ENCODE measurements around the gene C6orf89.

Gene C6orf89

GRCh38 chr6:36904851-36905393 is 19.2 kb downstream of the C6orf89 start:
- Histone ChIP-seq H3K36me3 (ENCODE audit: control insufficient read depth, insufficient read depth, low read length) (peaks cover 5% of the 10 kb centered on the region), H3K9ac (ENCODE audit: low read length) (no peak overlapping the region), H3K27me3 (ENCODE audit: control insufficient read depth, insufficient read depth, low read length) (no peaks in the 10 kb centered on the region), H3K9me3 (ENCODE audit: control insufficient read depth, low read length) (no peaks in the 10 kb centered on the region), H3K4me1 (ENCODE audit: control insufficient read depth, insufficient read depth, low read length) (peaks cover 26% of the 10 kb centered on the region), H3K4me3 (ENCODE audit: low read length) (no peak overlapping the region)

- Histone ChIP-seq H3K4me3 (ENCODE audit: low read length) (no peak overlapping the region), H3K36me3 (ENCODE audit: control insufficient read depth, insufficient read depth, low read length) (peaks cover 5% of the 10 kb centered on the region), H3K4me1 (ENCODE audit: control insufficient read depth, insufficient read depth, low read length) (peaks cover 26% of the 10 kb centered on the region), H3K27me3 (ENCODE audit: control insufficient read depth, insufficient read depth, low read length) (no peaks in the 10 kb centered on the region), H3K9me3 (ENCODE audit: control insufficient read depth, low read length) (no peaks in the 10 kb centered on the region), H3K9ac (ENCODE audit: low read length) (no peak overlapping the region)
Observed at GRCh38 chr6:36906539-36907325, 21.0 kb downstream of the C6orf89 start.

GRCh38 chr6:36907781-36908180 is 22.0 kb downstream of the C6orf89 start:
- Histone ChIP-seq H3K4me1 (ENCODE audit: control insufficient read depth, insufficient read depth, low read length) (peaks cover 26% of the 10 kb centered on the region), H3K36me3 (ENCODE audit: control insufficient read depth, insufficient read depth, low read length) (no peaks in the 10 kb centered on the region), H3K27me3 (ENCODE audit: control insufficient read depth, insufficient read depth, low read length) (no peaks in the 10 kb centered on the region), H3K9me3 (ENCODE audit: control insufficient read depth, low read length) (no peaks in the 10 kb centered on the region), H3K4me3 (ENCODE audit: low read length) (no peak overlapping the region), H3K9ac (ENCODE audit: low read length) (no peak overlapping the region)

GRCh38 chr6:36908747-36909146 is 23.0 kb downstream of the C6orf89 start:
- H3K4me1 ChIP-seq (ENCODE audit: control insufficient read depth, insufficient read depth, low read length) = peaks cover 34% of the 10 kb centered on the region
- H3K9me3 ChIP-seq (ENCODE audit: control insufficient read depth, low read length) = no peaks in the 10 kb centered on the region

GRCh38 chr6:36912030-36912454 is 26.3 kb downstream of the C6orf89 start:
- no peaks in the 10 kb centered on the region for H3K9me3 ChIP-seq (ENCODE audit: control insufficient read depth, low read length)
- H3K4me3 ChIP-seq (ENCODE audit: low read length) = no peak overlapping the region
- H3K27me3 ChIP-seq (ENCODE audit: control insufficient read depth, insufficient read depth, low read length) = no peaks in the 10 kb centered on the region
- no peaks in the 10 kb centered on the region for H3K36me3 ChIP-seq (ENCODE audit: control insufficient read depth, insufficient read depth, low read length)
- H3K9ac ChIP-seq (ENCODE audit: low read length) = no peak overlapping the region
- peaks cover 30% of the 10 kb centered on the region for H3K4me1 ChIP-seq (ENCODE audit: control insufficient read depth, insufficient read depth, low read length)

More at GRCh38 chr6:36908747-36909146, 23.0 kb downstream of the C6orf89 start:
- Histone ChIP-seq H3K36me3 (ENCODE audit: control insufficient read depth, insufficient read depth, low read length) (no peaks in the 10 kb centered on the region), H3K4me3 (ENCODE audit: low read length) (no peak overlapping the region), H3K9ac (ENCODE audit: low read length) (no peak overlapping the region), H3K27me3 (ENCODE audit: control insufficient read depth, insufficient read depth, low read length) (no peaks in the 10 kb centered on the region)

GRCh38 chr6:36912586-36912985 is 26.8 kb downstream of the C6orf89 start:
- no peaks in the 10 kb centered on the region for H3K36me3 ChIP-seq (ENCODE audit: control insufficient read depth, insufficient read depth, low read length)
- no peak overlapping the region for H3K4me3 ChIP-seq (ENCODE audit: low read length)
- peaks cover 27% of the 10 kb centered on the region for H3K4me1 ChIP-seq (ENCODE audit: control insufficient read depth, insufficient read depth, low read length)
- H3K9me3 ChIP-seq (ENCODE audit: control insufficient read depth, low read length) = no peaks in the 10 kb centered on the region
- H3K27me3 ChIP-seq (ENCODE audit: control insufficient read depth, insufficient read depth, low read length) = no peaks in the 10 kb centered on the region
- no peak overlapping the region for H3K9ac ChIP-seq (ENCODE audit: low read length)

- Histone ChIP-seq H3K4me3 (ENCODE audit: low read length) (no peak overlapping the region), H3K27me3 (ENCODE audit: control insufficient read depth, insufficient read depth, low read length) (no peaks in the 10 kb centered on the region), H3K9me3 (ENCODE audit: control insufficient read depth, low read length) (no peaks in the 10 kb centered on the region), H3K4me1 (ENCODE audit: control insufficient read depth, insufficient read depth, low read length) (peaks cover 25% of the 10 kb centered on the region), H3K9ac (ENCODE audit: low read length) (no peak overlapping the region), H3K36me3 (ENCODE audit: control insufficient read depth, insufficient read depth, low read length) (no peaks in the 10 kb centered on the region)
Observed at GRCh38 chr6:36913082-36913481, 27.3 kb downstream of the C6orf89 start.

- H3K4me1 ChIP-seq (ENCODE audit: control insufficient read depth, insufficient read depth, low read length) = peaks cover 32% of the 10 kb centered on the region
- H3K9ac ChIP-seq (ENCODE audit: low read length) = no peak overlapping the region
- H3K9me3 ChIP-seq (ENCODE audit: control insufficient read depth, low read length) = no peaks in the 10 kb centered on the region
- no peaks in the 10 kb centered on the region for H3K27me3 ChIP-seq (ENCODE audit: control insufficient read depth, insufficient read depth, low read length)
- no peaks in the 10 kb centered on the region for H3K36me3 ChIP-seq (ENCODE audit: control insufficient read depth, insufficient read depth, low read length)
- H3K4me3 ChIP-seq (ENCODE audit: low read length) = no peak overlapping the region
Observed at GRCh38 chr6:36914227-36914794, 28.6 kb downstream of the C6orf89 start.

GRCh38 chr6:36915599-36915998 is 29.8 kb downstream of the C6orf89 start:
- Histone ChIP-seq H3K4me1 (ENCODE audit: control insufficient read depth, insufficient read depth, low read length) (peaks cover 43% of the 10 kb centered on the region), H3K9me3 (ENCODE audit: control insufficient read depth, low read length) (no peaks in the 10 kb centered on the region), H3K36me3 (ENCODE audit: control insufficient read depth, insufficient read depth, low read length) (no peaks in the 10 kb centered on the region), H3K9ac (ENCODE audit: low read length) (no peak overlapping the region), H3K4me3 (ENCODE audit: low read length) (no peak overlapping the region), H3K27me3 (ENCODE audit: control insufficient read depth, insufficient read depth, low read length) (no peaks in the 10 kb centered on the region)

GRCh38 chr6:36916126-36916525 is 30.4 kb downstream of the C6orf89 start:
- H3K9ac ChIP-seq (ENCODE audit: low read length) = no peak overlapping the region
- H3K4me1 ChIP-seq (ENCODE audit: control insufficient read depth, insufficient read depth, low read length) = peaks cover 43% of the 10 kb centered on the region
- no peak overlapping the region for H3K4me3 ChIP-seq (ENCODE audit: low read length)
- H3K27me3 ChIP-seq (ENCODE audit: control insufficient read depth, insufficient read depth, low read length) = no peaks in the 10 kb centered on the region
- H3K36me3 ChIP-seq (ENCODE audit: control insufficient read depth, insufficient read depth, low read length) = no peaks in the 10 kb centered on the region
- H3K9me3 ChIP-seq (ENCODE audit: control insufficient read depth, low read length) = no peaks in the 10 kb centered on the region

GRCh38 chr6:36917541-36918193 is 31.9 kb downstream of the C6orf89 start:
- H3K4me1 ChIP-seq (ENCODE audit: control insufficient read depth, insufficient read depth, low read length) = peaks cover 43% of the 10 kb centered on the region
- H3K4me3 ChIP-seq (ENCODE audit: low read length) = no peak overlapping the region
- H3K27me3 ChIP-seq (ENCODE audit: control insufficient read depth, insufficient read depth, low read length) = no peaks in the 10 kb centered on the region
- no peaks in the 10 kb centered on the region for H3K36me3 ChIP-seq (ENCODE audit: control insufficient read depth, insufficient read depth, low read length)
- H3K9me3 ChIP-seq (ENCODE audit: control insufficient read depth, low read length) = no peaks in the 10 kb centered on the region
- H3K9ac ChIP-seq (ENCODE audit: low read length) = no peak overlapping the region

- H3K4me3 ChIP-seq (ENCODE audit: low read length) = no peak overlapping the region
- no peak overlapping the region for H3K9ac ChIP-seq (ENCODE audit: low read length)
- no peaks in the 10 kb centered on the region for H3K9me3 ChIP-seq (ENCODE audit: control insufficient read depth, low read length)
- no peaks in the 10 kb centered on the region for H3K27me3 ChIP-seq (ENCODE audit: control insufficient read depth, insufficient read depth, low read length)
- H3K4me1 ChIP-seq (ENCODE audit: control insufficient read depth, insufficient read depth, low read length) = peaks cover 22% of the 10 kb centered on the region
- no peaks in the 10 kb centered on the region for H3K36me3 ChIP-seq (ENCODE audit: control insufficient read depth, insufficient read depth, low read length)
Observed at GRCh38 chr6:36920049-36920448, 34.3 kb downstream of the C6orf89 start.

Data from mucosa of stomach (tissue), 1 donor.